Naive thymus-derived CD4-positive, alpha-beta T cell (primary cell): ENCODE data around the gene HMBS. TPM values are rescaled to one million over a fixed set of nuclear protein-coding genes. Genes with fewer than 3 reads are reported as not detected.
A peak's percentile ranks its signal among the peaks of the same experiment; 100 is the strongest.

Source experiments
- ATAC-seq: fragments of 150-1000 bp; cut with Tn5 transposase; 2 replicates; pipeline ENCODE4 v1.10.0; 2021; ENCODE audit warnings: mild to moderate bottlenecking, moderate library complexity
- CTCF ChIA-PET: fragments of 350-600 bp; sonication (Branson Sonifier 250); formaldehyde crosslinking; loops from one replicate; lab custom pipeline; 2021; ENCODE audit warnings: antibody characterized with exemption; lab: Charles Lee
- POLR2A ChIA-PET: fragments of 350-600 bp; sonication (Branson Sonifier 250); formaldehyde crosslinking; loops from one replicate; lab custom pipeline; 2021; ENCODE audit warnings: antibody characterized with exemption, inconsistent platforms; lab: Charles Lee
- DNase-seq, 9 donors: peaks; one replicate each; pipeline versions ENCODE4 v3.0.0 to v3.0.0-alpha.2; 2020 to 2022; ENCODE audit warnings: mixed read lengths in 1 of 9
- H3K27ac ChIP-seq: one replicate; pipeline ENCODE4 v1.7.0; 2013; ENCODE audit warnings: mild to moderate bottlenecking, low read depth, low read length, moderate library complexity
- H3K27me3 ChIP-seq, 2 donors: one replicate each; pipeline ENCODE4 v1.7.0; 2013; ENCODE audit warnings: low read length in 2 of 2, mild to moderate bottlenecking in 2 of 2, moderate library complexity in 2 of 2; ENCODE audit not compliant: control insufficient read depth in 2 of 2, insufficient read depth in 2 of 2
- H3K36me3 ChIP-seq, 3 experiments: 1 replicate in 2 of 3; 2 replicates in 1 of 3; pipeline ENCODE4 v1.7.0; 2013; ENCODE audit warnings: low read length in 3 of 3, mild to moderate bottlenecking in 3 of 3, moderate library complexity in 1 of 3; ENCODE audit not compliant: insufficient read depth in 3 of 3, control insufficient read depth in 2 of 3
- H3K4me1 ChIP-seq, 2 donors: one replicate each; pipeline ENCODE4 v1.7.0; 2013; ENCODE audit warnings: low read length in 2 of 2, mild to moderate bottlenecking in 2 of 2, moderate library complexity in 1 of 2; ENCODE audit not compliant: control insufficient read depth in 2 of 2, insufficient read depth in 2 of 2
- H3K4me3 ChIP-seq: 2 replicates; pipeline ENCODE4 v1.7.0; 2013; ENCODE audit warnings: mild to moderate bottlenecking, low read length
- H3K9me3 ChIP-seq, 3 experiments: 1 replicate in 2 of 3; 2 replicates in 1 of 3; pipeline ENCODE4 v1.7.0; 2013; ENCODE audit warnings: low read length in 3 of 3; ENCODE audit not compliant: control insufficient read depth in 2 of 3
- H3K27ac Mint-ChIP-seq, 9 donors: one replicate each; pipeline ENCODE4 v1.8.0; 2020 to 2022; ENCODE audit warnings: mixed read lengths in 9 of 9, mild to moderate bottlenecking in 8 of 9, moderate library complexity in 5 of 9, inconsistent platforms in 2 of 9
- H3K27me3 Mint-ChIP-seq, 5 donors: one replicate each; pipeline ENCODE4 v1.8.0; 2021 to 2022; ENCODE audit warnings: mixed read lengths in 5 of 5, mild to moderate bottlenecking in 1 of 5
- H3K36me3 Mint-ChIP-seq, 5 donors: one replicate each; pipeline ENCODE4 v1.8.0; 2020 to 2022; ENCODE audit warnings: mixed read lengths in 5 of 5, mild to moderate bottlenecking in 3 of 5, inconsistent platforms in 1 of 5
- H3K4me1 Mint-ChIP-seq, 7 donors: one replicate each; pipeline ENCODE4 v1.8.0; 2020 to 2022; ENCODE audit warnings: mixed read lengths in 7 of 7, mild to moderate bottlenecking in 3 of 7, inconsistent platforms in 1 of 7
- H3K4me3 Mint-ChIP-seq, 10 donors: one replicate each; pipeline ENCODE4 v1.8.0; 2020 to 2022; ENCODE audit warnings: mild to moderate bottlenecking in 10 of 10, mixed read lengths in 10 of 10, moderate library complexity in 6 of 10, inconsistent platforms in 2 of 10
- H3K9me3 Mint-ChIP-seq, 11 donors: one replicate each; pipeline ENCODE4 v1.8.0; 2020 to 2022; ENCODE audit warnings: mixed read lengths in 11 of 11, mild to moderate bottlenecking in 4 of 11, inconsistent platforms in 1 of 11, moderate library complexity in 1 of 11
- intact Hi-C, 2 donors: fragments of 100-400 bp; cut with micrococcal nuclease; formaldehyde crosslinking; loops; one replicate each; pipeline ENCODE4 v1.15.1; 2023
- polyA plus RNA-seq, 2 donors: library from polyadenylated mRNA; unstranded; fragments of 300-500 nt; fragmentation: Illumina TruSeq; gene quantifications; one replicate each; pipeline ENCODE4 v1.2.3, GENCODE V29; 2021
- total RNA-seq, 6 experiments: library from RNA in 5 of 6; stranded (reverse) in 5 of 6; gene quantifications; 1 replicate in 5 of 6; 2 replicates in 1 of 6; pipeline ENCODE4 v1.2.3 and lab custom pipeline; 2021 to 2026

HMBS gene
- total and polyA plus RNA-seq, 7 experiments from 2014 or later, result 6.7 to 25.4 (median 9.3) TPM

GRCh38 chr11:119061256-119061655 lies 23.4 kb upstream of the HMBS start:
- intact Hi-C loops, result no loop called here
- Histone ChIP-seq H3K27me3 (no peaks in the 10 kb centered on the region), H3K4me1 (peaks cover 13 to 17% of the 10 kb centered on the region in 2 donors), H3K27ac (no peak overlapping the region), H3K9me3 (no peaks in the 10 kb centered on the region), H3K4me3 (no peak overlapping the region), H3K36me3 (no peaks in the 10 kb centered on the region)
- no peak for DNase-seq
- ATAC-seq, result no peak
- ChIA-PET POLR2A (interaction anchor here (0.6 to 2.0 kb wide), 5 partner anchors 25 to 62 kb away, joined by 3 to 7 read pairs (median 3); no protein-coding TSS in a partner anchor), CTCF (interaction anchor here (0.6 to 1.1 kb wide), 3 partner anchors 217 to 658 kb away, joined by 3 to 7 read pairs (median 3); no protein-coding TSS in a partner anchor)
- Mint-ChIP-seq H3K4me1 (peaks cover 22 to 34% (median 31%) of the 10 kb centered on the region in 7 donors), H3K9me3 (no peaks in the 10 kb centered on the region), H3K27me3 (no peaks in the 10 kb centered on the region), H3K36me3 (peaks cover 0 to 2% (median 0%) of the 10 kb centered on the region in 5 donors), H3K4me3 (no peak overlapping the region), H3K27ac (peak overlapping the region in 1 of 9 donors; percentile 72)

GRCh38 chr11:119062779-119063178 lies 21.9 kb upstream of the HMBS start:
- Mint-ChIP-seq H3K27me3 (no peaks in the 10 kb centered on the region), H3K36me3 (peaks cover 0 to 4% (median 0%) of the 10 kb centered on the region in 5 donors), H3K4me1 (peaks cover 25 to 42% (median 36%) of the 10 kb centered on the region in 7 donors), H3K27ac (no peak overlapping the region), H3K4me3 (no peak overlapping the region), H3K9me3 (no peaks in the 10 kb centered on the region)
- CTCF ChIA-PET, result interaction anchor here (1.0 to 1.7 kb wide), 3 partner anchors 40 to 754 kb away, joined by 3 to 4 read pairs (median 3); no protein-coding TSS in a partner anchor
- no peak for DNase-seq
- POLR2A ChIA-PET, result interaction anchor here (0.6 to 1.6 kb wide), 3 partner anchors 21 to 160 kb away, joined by 3 to 5 read pairs (median 4); no protein-coding TSS in a partner anchor
- Histone ChIP-seq H3K4me3 (no peak overlapping the region), H3K27ac (no peak overlapping the region), H3K27me3 (no peaks in the 10 kb centered on the region), H3K4me1 (peaks cover 18 to 21% of the 10 kb centered on the region in 2 donors), H3K36me3 (no peaks in the 10 kb centered on the region), H3K9me3 (no peaks in the 10 kb centered on the region)
- ATAC-seq, result no peak
- intact Hi-C loops, result no loop called here

GRCh38 chr11:119065369-119065768 lies 19.3 kb upstream of the HMBS start:
- Mint-ChIP-seq H3K4me1 (peaks cover 24 to 52% (median 42%) of the 10 kb centered on the region in 7 donors), H3K36me3 (peaks cover 0 to 8% (median 4%) of the 10 kb centered on the region in 5 donors), H3K27ac (peak overlapping the region in 8 of 9 donors; percentile 36 to 100 (median 78)), H3K9me3 (no peaks in the 10 kb centered on the region), H3K27me3 (no peaks in the 10 kb centered on the region), H3K4me3 (peak overlapping the region; percentile 40 to 94 (median 59))
- ChIA-PET CTCF (no interaction called here), POLR2A (interaction anchor here (0.6 to 4.7 kb wide), 8 partner anchors 9 to 272 kb away, joined by 3 to 63 read pairs (median 3); partner anchors contain the start of genes DPAGT1 and HYOU1)
- ATAC-seq, result no peak
- Histone ChIP-seq H3K36me3 (peaks cover 0 to 10% (median 3%) of the 10 kb centered on the region in 3 experiments), H3K27me3 (no peaks in the 10 kb centered on the region), H3K27ac (peak overlapping the region; percentile 51), H3K4me3 (no peak overlapping the region), H3K9me3 (no peaks in the 10 kb centered on the region), H3K4me1 (peaks cover 18 to 23% of the 10 kb centered on the region in 2 donors)
- intact Hi-C loops, result loop anchor here (1.0 kb wide), 3 partner anchors 132 to 258 kb away; no protein-coding TSS in a partner anchor
- DNase-seq, result peak in 7 of 9 donors; percentile 35 to 65 (median 54)

GRCh38 chr11:119067371-119068222 lies 17.1 kb upstream of the HMBS start, which contains the start of gene VPS11:
Gene VPS11 (plus strand): TSS chr11:119067818. CDS start chr11:119067824, 6 bp downstream.
- no peaks in the 10 kb centered on the region for H3K27me3 Mint-ChIP-seq
- Histone ChIP-seq H3K4me3 (peak within 1 kb of the TSS; percentile 93), H3K9me3 (no peaks in the 10 kb centered on the region), H3K27ac (peak within 1 kb of the TSS; percentile 96), H3K27me3 (no peaks in the 10 kb centered on the region), H3K4me1 (peaks cover 18 to 23% of the 10 kb centered on the region in 2 donors), H3K36me3 (peaks cover 0 to 31% (median 17%) of the 10 kb centered on the region in 3 experiments)
- peaks cover under 1 to 11% (median 5%) of the 10 kb centered on the region in 5 donors for H3K36me3 Mint-ChIP-seq
- ATAC-seq (peak; percentile 93), DNase-seq (peak; percentile 81 to 98 (median 97))
- ChIA-PET CTCF (interaction anchor here (0.6 to 1.5 kb wide), 11 partner anchors 11 to 256 kb away, joined by 3 to 8 read pairs (median 4); partner anchors contain the start of gene HYOU1), POLR2A (interaction anchor here (0.6 to 4.7 kb wide), 40 partner anchors 11 to 271 kb away, joined by 3 to 63 read pairs (median 4); partner anchors contain the start of genes C2CD2L, DPAGT1, HINFP and HMBS)
- peak within 1 kb of the TSS; percentile 90 to 100 (median 95) for H3K4me3 Mint-ChIP-seq
- H3K4me1 Mint-ChIP-seq, result peaks cover 26 to 59% (median 47%) of the 10 kb centered on the region in 7 donors
- intact Hi-C loops, result loop anchor here (1.0 to 2.0 kb wide), 14 partner anchors 10 to 256 kb away; partner anchors contain the start of genes DPAGT1 (in 2 of the 2), HINFP (in 2 of the 2), HYOU1 (in 2 of the 2) and RPS25 (in 2 of the 2)
- no peaks in the 10 kb centered on the region for H3K9me3 Mint-ChIP-seq
- peak within 1 kb of the TSS; percentile 92 to 100 (median 97) for H3K27ac Mint-ChIP-seq

GRCh38 chr11:119077839-119078238 lies 6.8 kb upstream of the HMBS start:
- POLR2A ChIA-PET, result interaction anchor here (0.5 to 1.4 kb wide), 4 partner anchors 10 to 412 kb away, joined by 3 to 4 read pairs (median 3); partner anchors contain the start of gene VPS11
- Histone ChIP-seq H3K36me3 (peaks cover 34 to 83% (median 34%) of the 10 kb centered on the region in 3 experiments), H3K27ac (no peak overlapping the region), H3K27me3 (no peaks in the 10 kb centered on the region), H3K4me1 (no peaks in the 10 kb centered on the region), H3K9me3 (no peaks in the 10 kb centered on the region), H3K4me3 (no peak overlapping the region)
- Mint-ChIP-seq H3K27me3 (no peaks in the 10 kb centered on the region), H3K27ac (no peak overlapping the region), H3K36me3 (peaks cover 7 to 49% (median 20%) of the 10 kb centered on the region in 5 donors), H3K4me3 (no peak overlapping the region), H3K4me1 (peaks cover 0 to 7% (median 2%) of the 10 kb centered on the region in 7 donors), H3K9me3 (peaks cover 0 to 1% (median 0%) of the 10 kb centered on the region in 11 donors)
- intact Hi-C loops, result no loop called here
- DNase-seq (no peak), ATAC-seq (no peak)
- CTCF ChIA-PET, result no interaction called here
